RWPE2 (cell line): Measurements from ENCODE around the gene C2CD2L.

Experiments
- ATAC-seq: fragments of 200-7000 bp; cut with Tn5 transposase; 3 replicates; pipeline ENCODE4 v1.9.1; 2021; ENCODE audit warnings: low read depth
- DNase-seq: peaks from one replicate; pipeline ENCODE4 v3.0.0-alpha.2; 2020; ENCODE audit warnings: low spot score
- H3K27ac ChIP-seq: fragments of 450-650 bp; 2 replicates; pipeline ENCODE4 v1.5.1; 2017; ENCODE audit warnings: mild to moderate bottlenecking; ENCODE audit not compliant: poor library complexity, severe bottlenecking
- H3K27me3 ChIP-seq: fragments of 250-450 bp; sonication (Bioruptor Pico); 2 replicates; pipeline ENCODE4 v1.5.1; 2021; ENCODE audit warnings: mild to moderate bottlenecking, moderate library complexity; ENCODE audit not compliant: insufficient read depth, poor library complexity, severe bottlenecking
- H3K36me3 ChIP-seq: fragments of 250-450 bp; sonication (Bioruptor Pico); 2 replicates; pipeline ENCODE4 v1.5.1; 2020; ENCODE audit warnings: low read depth, mild to moderate bottlenecking, moderate library complexity
- H3K4me1 ChIP-seq: fragments of 250-450 bp; sonication (Bioruptor Pico); 2 replicates; pipeline ENCODE4 v1.5.1; 2021; ENCODE audit warnings: mild to moderate bottlenecking, moderate library complexity; ENCODE audit not compliant: insufficient read depth, poor library complexity, severe bottlenecking
- H3K4me3 ChIP-seq: fragments of 250-450 bp; sonication (Bioruptor Pico); 2 replicates; pipeline ENCODE4 v1.5.1; 2021; ENCODE audit warnings: mild to moderate bottlenecking, moderate library complexity; ENCODE audit not compliant: severe bottlenecking
- H3K9me3 ChIP-seq: fragments of 250-450 bp; sonication (Bioruptor Pico); 2 replicates; pipeline ENCODE4 v1.5.1; 2021; ENCODE audit warnings: mild to moderate bottlenecking, moderate library complexity; ENCODE audit not compliant: severe bottlenecking
- CTCF ChIP-seq: fragments of 450-650 bp; IDR thresholded peaks from one replicate; pipeline ENCODE4 v1.5.1; 2017; ENCODE audit warnings: mild to moderate bottlenecking, moderate library complexity; ENCODE audit not compliant: poor library complexity, severe bottlenecking

C2CD2L gene

GRCh38 chr11:119107538-119108145 lies 498 bp downstream of the C2CD2L start:
- Histone ChIP-seq H3K4me1 (peaks cover 4% of the 10 kb centered on the region), H3K27me3 (no peaks in the 10 kb centered on the region), H3K4me3 (peak overlapping the region; percentile 61), H3K36me3 (no peaks in the 10 kb centered on the region), H3K9me3 (no peaks in the 10 kb centered on the region), H3K27ac (peak overlapping the region; percentile 25)
- DNase-seq (no peak), ATAC-seq (peak; percentile 17)
- no peak for TF ChIP-seq CTCF

GRCh38 chr11:119108146-119108856 lies 1.2 kb downstream of the C2CD2L start:
- H3K4me1 ChIP-seq, result no peaks in the 10 kb centered on the region
- H3K27me3 ChIP-seq, result no peaks in the 10 kb centered on the region
- no peaks in the 10 kb centered on the region for H3K36me3 ChIP-seq
- H3K9me3 ChIP-seq, result no peaks in the 10 kb centered on the region
- DNase-seq (no peak), ATAC-seq (peak; percentile 57)
- H3K4me3 ChIP-seq, result peak overlapping the region; percentile 61
- no peak for TF ChIP-seq CTCF
- peak overlapping the region; percentile 25 for H3K27ac ChIP-seq

GRCh38 chr11:119108857-119109221 lies 1.7 kb downstream of the C2CD2L start:
- no peak for TF ChIP-seq CTCF
- Histone ChIP-seq H3K4me1 (no peaks in the 10 kb centered on the region), H3K9me3 (no peaks in the 10 kb centered on the region), H3K27me3 (no peaks in the 10 kb centered on the region), H3K27ac (no peak overlapping the region), H3K4me3 (no peak overlapping the region), H3K36me3 (no peaks in the 10 kb centered on the region)
- DNase-seq, result no peak
- ATAC-seq, result no peak

GRCh38 chr11:119109843-119110242 lies 2.7 kb downstream of the C2CD2L start:
- DNase-seq (no peak), ATAC-seq (no peak)
- Histone ChIP-seq H3K4me3 (no peak overlapping the region), H3K4me1 (no peaks in the 10 kb centered on the region), H3K27me3 (no peaks in the 10 kb centered on the region), H3K9me3 (no peaks in the 10 kb centered on the region), H3K36me3 (no peaks in the 10 kb centered on the region), H3K27ac (no peak overlapping the region)
- TF ChIP-seq CTCF, result no peak

- no peaks in the 10 kb centered on the region for H3K27me3 ChIP-seq
- 0 out of 2 replicates have a peak, but pooled peaks cover 2% of the 10 kb centered on the region for H3K36me3 ChIP-seq
Observed at GRCh38 chr11:119110439-119110838, 3.3 kb downstream of the C2CD2L start.

More at GRCh38 chr11:119110439-119110838, 3.3 kb downstream of the C2CD2L start:
- Histone ChIP-seq H3K4me3 (no peak overlapping the region), H3K27ac (no peak overlapping the region), H3K9me3 (no peaks in the 10 kb centered on the region), H3K4me1 (no peaks in the 10 kb centered on the region)
- DNase-seq (no peak), ATAC-seq (no peak)
- no peak for TF ChIP-seq CTCF
